GM18511 (cell line): ENCODE measurements around the gene FAHD1.
"Not testable (repeated sequence)": the region's sequence is repeated elsewhere in the genome, so short reads cannot be mapped to it uniquely, and the experiment has no call there.

Source experiments
- ATAC-seq: cut with Tn5 transposase; IDR thresholded peaks from one replicate; pipeline ENCODE4 v1.9.1; 2021; ENCODE audit warnings: mild to moderate bottlenecking, moderate library complexity; ENCODE audit not compliant: unreplicated experiment

FAHD1 gene

DNA sequence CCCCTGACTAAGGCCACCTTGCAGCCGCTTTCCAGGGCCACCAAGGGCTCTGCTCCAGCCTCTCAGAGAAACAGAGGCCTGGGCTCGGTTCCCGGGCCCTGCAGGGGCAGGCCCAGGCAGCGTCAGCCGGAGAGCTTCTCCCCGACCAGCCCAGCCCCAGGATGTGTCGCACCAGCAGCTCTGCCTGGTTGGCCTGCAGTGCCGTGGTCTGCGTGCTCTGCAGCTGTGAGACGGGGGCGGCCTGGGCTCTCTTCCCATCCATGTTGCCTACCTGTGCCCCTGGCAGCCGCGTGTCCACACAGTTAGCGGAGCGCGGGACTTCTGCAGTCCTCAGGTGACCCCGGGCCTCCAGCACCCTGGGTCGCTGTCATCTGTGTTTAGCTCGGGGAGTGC is 38.3 kb upstream of the FAHD1 start:
- no peak for ATAC-seq

DNA sequence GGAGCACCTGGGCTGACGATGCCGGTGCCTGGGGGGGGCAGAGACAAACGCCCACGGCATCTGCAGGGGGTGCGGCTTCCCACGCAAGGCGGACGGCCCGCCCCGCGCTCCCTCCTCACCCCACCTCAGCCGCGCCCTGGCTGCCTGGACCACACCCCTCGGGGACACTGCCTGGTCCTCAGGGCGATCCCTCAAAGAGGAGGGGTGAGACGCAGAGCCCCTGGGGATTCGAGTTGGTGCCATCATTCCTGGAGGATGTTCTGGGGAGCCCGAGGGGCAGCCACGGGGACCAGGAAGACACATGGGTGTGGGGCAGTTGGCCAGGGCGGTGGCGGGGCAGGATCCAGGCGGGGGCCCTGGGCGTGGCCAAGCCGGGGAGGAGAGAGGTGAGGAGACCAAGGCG is 37.4 kb upstream of the FAHD1 start:
- no peak for ATAC-seq

DNA sequence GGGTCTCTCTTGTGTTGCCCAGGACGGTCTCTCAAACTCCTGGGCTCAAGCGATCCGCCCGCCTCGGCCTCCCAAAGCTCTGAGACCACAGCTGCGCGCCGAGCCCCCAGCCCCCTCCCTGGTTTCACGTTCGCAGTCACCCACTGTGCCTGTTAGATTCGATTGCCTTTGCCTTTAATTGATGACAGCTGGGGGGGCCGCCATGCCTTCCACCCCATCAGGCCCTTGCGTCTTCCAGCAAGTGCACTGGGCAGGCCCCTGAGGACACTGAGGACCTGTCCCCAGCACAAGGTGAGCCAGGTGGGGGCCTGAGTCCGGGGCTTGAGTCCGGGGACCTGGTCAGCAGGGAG is 36.8 kb upstream of the FAHD1 start:
- no peak for ATAC-seq

DNA sequence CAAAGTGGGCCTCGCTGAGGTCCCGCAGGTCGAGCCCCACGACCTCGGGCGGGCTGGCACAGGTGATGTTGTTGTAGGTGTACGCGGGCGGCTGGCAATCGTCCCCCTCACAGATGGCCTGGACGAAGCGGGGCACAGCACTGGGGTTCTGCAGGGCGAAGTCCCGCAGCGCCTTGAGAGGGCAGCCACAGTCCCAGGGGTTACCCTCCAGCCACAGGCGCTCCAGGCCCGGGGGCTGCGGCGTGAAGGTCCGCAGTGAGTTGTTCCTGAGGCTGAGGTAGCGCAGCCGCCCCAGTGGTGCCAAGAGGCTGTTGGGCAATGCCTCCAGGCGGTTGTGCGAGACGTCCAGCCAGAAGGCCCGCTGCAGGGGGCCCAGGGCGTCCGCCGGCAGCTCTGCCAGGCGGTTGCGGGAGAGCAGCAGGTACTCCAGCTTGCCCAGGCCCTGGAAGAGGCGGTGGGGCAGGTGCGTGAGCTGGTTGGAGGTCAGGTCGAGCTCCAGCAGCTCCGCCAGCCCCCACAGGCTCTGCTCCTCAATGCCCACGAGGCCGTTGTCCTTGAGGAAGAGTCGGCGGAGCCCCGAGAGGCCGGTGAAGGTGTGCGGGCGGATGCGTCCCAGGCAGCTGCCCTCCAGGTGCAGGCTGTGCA is 36.3 kb upstream of the FAHD1 start:
- no peak for ATAC-seq

DNA sequence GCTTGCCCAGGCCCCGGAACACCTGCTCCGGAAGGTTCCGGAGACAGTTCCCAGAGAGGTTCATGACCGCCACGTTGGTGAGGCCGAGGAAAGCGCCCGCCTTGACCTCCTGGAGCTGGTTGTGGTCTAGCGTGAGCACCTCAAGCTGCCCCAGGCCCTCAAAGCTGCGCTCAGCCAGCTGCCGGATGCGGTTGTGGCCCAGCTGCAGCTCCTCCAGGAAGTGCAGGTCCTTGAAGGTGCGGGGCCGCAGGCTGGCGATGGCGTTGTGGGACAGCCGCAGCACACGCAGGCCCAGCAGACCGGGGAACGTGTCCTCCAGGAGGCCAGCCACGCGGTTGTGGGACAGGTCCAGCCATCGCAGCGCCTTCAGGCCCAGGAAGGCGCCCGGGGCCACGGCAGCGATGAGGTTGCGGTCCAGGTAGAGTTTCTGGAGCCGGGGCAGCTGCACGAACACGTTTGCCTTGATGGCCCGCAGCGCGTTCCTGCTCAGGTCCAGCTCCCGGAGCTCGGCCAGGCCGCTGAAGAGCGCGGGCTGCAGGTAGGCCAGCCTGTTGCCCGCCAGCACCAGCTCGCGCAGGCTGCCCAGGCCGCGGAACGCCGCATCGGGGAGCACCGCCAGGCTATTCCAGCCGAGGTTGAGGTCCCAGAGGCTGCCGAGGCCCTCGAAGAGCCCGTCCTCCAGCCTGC is 35.6 kb upstream of the FAHD1 start:
- ATAC-seq, result no peak

DNA sequence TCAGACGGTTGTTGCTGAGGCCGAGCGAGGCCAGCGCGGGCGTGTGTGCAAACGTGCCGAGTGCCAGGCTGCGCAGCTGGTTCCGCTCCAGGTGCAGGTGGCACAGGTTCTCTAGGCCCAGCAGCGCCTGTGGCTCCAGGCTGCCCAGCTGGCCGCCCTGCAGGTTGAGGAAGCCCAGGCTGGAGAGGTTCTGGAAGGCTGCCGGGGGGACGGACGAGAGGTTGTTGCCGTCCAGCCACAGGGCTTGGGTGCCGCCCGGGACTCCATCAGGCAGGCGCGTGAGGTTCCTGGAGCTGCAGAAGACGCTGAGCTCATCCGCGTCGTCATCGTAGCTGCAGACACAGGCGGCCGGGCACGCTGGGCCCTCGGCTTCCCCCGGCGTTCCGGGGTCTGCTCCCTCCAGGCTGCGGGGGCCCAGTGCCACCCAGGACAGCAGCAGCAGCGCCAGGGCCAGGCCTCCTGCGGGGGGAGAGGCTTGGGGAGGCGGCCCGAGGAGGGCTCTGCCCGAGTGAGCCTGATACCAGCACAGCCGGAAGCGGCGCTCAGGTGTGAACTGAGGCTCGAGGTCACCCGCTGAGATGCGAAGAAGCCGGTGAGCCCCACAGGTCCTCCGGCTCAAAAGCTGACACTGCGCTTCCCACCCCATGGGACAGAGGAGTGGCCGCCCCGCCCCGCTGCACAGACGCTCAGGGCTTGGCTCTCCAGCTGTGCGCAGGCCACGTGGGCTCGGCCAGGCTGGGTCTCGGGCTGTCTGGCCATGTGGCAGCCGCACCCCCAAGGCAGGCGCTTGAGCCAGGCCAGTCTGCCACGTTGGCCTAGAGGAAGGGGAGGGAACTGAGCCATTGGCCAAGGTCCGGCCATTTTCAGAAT is 34.8 kb upstream of the FAHD1 start:
- no peak for ATAC-seq

DNA sequence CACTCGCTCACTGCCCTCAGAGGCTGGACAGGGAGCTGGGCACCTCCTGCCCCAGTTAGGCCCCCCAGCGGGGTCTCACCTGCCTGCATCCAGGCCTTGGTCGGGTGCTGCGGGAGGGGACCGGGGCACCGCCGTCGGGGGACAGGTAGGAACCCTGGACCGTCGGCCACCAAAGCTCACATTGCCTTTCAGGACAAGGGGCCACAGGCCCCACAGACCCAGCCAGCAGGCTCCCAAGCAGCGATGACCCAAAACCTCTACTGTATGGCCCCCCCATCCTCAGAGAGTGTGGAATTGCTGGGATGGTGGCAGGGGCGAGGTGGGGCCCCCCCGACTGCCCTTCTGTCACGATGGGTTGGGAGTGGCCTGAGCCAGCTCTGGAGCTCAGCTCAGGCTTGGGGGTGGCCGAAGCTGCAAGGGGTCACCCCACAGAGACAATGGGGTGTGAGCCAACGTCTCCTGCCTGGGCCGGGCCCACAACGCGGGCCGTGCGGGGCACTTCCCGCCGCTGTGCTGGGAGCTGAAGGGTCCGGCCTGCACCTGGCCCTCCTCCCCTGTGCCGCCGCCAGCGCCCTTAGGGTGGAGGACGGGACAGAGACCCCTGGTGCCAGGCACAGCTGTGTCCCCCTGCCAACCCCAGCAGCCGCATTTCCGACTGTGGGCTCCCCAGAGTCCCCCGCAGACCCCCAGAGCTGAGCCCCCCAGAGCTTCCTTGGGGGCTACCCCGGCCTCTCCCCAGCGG is 34.0 kb upstream of the FAHD1 start:
- ATAC-seq, result no peak

DNA sequence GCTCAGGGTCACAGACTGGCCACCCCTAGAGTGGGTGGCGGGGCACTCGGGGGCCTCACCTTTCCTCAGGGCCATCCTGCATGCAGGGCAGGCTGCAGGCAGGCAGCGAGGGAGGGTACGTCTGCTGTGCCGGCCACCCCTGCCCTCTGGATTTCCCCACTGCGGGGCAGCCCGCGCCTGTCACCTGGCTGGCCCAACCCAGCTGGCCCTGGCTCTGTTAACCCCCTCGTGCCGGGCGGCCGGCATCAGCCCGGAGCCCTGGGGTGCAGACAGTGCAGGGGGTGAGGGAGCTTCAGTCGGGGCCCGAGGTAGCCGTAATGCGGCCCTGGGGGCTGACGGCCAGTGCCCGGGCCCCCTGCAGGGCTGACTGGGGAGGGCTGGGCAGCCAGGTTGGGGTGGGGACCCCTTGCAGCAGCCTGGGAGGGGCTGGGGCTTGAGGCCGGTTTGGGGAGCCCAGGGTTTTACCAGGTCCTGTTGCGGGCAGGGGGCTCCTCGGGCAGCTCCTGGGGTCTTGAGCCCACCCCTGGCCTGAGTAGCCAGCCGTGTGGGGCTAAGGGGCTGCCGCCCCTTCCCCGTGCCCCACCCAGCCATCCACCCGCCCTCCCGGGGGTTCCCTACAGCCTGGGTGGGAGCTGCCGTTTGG is 33.3 kb upstream of the FAHD1 start, which contains the start of gene IGFALS:
IGFALS (minus strand) TSS at position 128 of the 643 bp plus-strand sequence; CDS start at position 75, 53 bp downstream.
- ATAC-seq, result no peak

DNA sequence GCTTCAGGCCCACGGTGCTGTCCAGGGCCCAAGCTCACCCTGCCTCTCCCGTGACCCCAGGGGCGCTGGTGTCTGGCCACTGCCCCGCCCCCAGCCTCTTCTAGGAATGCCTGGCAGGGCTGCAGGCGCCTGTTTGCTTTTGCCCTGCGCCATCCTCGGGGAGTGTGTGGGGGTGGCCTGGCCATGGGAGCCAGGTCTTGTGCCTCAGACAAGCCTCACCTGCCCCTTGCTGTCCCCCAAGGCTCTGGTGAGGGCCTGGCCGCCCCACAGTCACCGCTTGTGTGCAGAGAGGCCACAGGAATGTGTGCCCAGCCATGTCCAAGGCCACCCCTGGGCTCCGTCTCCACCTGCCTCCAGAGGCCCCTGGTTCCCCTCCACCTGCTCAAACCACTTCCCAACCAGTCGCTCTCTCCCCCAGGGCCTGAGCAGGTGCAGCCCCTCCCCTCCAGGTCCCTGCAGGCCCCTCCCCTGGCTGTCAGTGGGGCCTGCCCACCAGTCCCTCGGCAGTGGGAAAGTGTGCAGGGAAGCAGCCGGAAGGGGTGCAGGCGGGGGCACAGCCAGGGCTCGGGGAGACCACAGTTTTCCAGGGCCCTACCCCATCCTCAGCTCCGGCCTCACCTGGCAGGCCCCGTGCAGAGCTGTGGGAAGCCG is 32.7 kb upstream of the FAHD1 start:
- ATAC-seq, result no peak

DNA sequence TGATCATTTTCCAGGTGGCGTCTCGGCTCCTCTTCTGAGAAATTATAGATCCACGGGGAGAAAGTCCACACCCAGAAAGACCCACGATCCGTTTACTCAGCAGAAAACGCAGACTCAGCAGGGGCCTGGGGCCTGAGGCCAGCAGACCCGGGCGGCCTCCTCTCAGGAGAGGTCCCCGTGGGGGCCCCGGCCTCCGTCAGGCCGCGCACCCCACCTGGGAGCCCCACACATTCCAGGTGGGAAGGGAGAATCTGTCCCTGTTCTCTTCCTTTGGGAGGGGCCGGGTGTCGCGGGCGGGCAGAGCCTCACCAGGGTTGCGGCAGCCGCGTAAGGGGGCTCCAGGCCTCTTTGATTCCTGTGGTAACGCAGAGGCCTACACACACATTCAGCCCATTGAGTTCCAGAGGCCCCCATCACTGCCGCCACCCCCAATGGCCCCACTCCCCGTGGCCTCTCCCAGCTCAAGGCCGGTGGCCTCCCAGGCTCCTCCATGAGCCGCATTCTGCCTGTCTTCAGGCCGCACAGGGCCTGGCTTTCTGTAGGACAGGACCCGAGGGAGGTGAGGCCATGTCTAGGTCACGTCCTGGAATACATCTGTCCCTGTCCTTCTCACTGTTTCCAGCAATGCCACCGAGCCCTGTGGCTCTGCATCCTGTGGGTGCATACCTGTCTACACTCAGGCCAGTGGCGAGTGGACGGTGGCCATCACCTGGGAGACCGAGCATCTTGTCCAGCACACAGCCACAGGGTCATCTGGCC is 31.9 kb upstream of the FAHD1 start:
- no peak for ATAC-seq

DNA sequence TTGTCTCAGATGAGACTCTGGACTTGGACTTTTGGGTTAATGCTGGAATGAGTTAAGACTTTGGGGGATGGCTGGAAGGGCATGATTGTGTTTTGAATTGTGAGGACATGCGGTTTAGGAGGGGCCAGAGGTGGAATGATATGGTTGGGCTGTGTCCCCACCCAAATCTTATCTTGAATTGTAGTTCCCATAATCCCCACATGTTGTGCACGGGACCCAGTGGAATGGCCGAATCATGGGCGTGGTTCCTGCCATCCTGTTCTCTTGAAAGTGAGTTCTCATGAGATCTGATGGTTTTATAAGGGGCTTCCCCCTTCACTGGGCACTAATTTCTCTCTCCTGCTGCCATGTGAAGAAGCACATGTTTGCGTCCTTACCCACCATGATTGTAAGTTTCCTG is 27.7 kb upstream of the FAHD1 start:
- ATAC-seq, result not testable (repeated sequence)

DNA sequence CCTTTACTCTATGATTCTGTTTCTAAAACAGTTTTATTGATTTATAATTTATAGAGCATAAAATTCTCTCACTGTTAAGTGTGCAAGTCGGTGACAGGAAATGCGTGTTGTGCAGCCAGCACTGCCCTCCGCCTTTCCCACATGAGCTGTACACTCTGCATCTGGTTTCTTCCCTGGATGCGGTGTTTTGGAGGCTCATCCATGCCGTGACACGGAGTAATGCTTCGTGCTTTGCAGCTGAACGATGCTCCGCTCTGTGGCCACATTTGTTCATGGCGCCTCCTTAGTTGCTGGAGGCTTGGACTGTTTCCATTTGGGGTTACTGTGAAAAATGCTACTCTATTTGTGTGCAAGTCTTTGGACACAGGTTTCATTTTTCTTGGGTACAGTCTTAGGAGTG is 26.3 kb upstream of the FAHD1 start:
- ATAC-seq, result no peak

DNA sequence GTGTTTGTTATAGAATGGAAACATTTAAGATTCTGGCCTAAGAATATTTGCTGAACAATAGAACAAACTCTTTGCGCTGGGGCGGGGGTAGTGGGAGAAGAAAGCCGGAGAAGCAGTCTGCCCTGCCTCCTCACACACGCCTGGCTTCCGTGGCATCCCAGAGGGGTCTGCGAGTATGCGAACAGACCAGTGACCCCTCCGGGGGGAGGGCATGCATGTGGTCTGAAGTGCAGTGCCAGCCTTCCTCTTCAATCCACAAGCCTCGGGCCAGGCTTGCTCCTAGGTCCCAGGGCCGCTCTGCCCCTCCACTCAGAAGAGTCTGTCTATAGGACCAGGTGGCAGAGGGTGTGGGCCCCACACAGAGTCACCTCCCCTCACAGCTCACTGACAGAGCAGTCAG is 19.4 kb upstream of the FAHD1 start:
- no peak for ATAC-seq

DNA sequence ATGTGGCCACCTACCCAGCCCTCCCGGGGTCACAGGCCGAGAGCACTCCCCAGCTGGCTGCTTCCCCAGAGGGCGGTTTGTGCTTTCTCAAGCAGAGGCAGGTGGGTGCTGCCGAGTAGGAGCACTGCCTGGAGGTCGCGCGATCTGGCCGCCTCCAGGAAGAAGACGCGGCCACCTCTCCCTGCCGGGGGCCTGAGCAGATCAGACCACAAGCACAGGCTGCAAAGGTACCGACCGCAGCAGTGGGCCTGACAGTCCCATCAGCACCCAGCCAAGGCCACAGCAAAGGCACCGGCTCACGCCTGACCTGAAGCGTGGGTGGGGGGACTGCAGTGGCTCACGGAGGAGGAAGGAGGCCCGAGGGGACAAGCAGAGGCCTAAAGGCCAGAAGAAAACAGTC is 18.3 kb upstream of the FAHD1 start:
- no peak for ATAC-seq

DNA sequence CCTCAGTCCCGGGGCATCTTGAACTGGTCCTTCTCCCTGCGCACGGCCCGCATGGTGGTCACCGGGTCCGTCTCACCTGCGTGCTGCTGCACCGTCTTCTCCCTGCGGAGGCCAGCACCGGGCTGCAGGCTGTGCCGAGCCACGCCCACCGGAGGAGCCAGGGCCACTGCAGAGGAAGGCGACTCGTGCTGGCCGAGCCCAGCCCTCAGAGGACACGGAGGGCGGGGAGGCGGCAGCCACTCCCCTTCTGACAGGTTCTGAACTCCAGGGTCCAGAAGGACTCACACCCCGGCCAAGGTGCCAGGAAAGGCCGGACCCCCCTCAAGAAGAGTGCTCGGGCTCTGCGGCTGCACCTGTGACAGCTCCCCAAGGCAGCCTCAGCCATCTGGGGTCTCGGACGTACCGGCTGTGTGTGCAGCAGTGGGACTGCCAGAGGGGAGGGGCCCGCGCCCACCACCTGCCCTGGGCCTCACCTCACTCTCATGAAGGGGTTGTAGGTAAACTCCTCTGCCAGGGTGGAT is 17.7 kb upstream of the FAHD1 start:
- no peak for ATAC-seq

DNA sequence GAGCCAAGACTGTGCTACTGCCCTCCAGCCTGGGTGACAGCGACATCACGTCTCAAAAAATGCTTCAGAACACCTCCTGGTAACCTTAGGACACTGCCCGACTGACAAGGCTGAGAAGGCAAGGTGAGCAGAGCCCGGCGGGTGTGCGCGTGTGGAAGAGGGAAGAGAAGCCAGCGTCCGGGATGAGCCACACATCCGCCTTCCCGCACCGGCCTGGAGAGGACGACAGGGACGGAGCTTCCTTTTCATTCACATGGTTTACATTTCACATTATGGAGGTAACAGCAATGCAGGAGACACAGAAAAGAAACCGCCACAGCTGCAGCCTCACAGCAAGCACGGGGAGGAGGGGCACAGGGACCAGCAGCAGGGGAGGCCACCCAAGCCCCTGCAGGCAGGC is 16.9 kb upstream of the FAHD1 start:
- ATAC-seq, result no peak

DNA sequence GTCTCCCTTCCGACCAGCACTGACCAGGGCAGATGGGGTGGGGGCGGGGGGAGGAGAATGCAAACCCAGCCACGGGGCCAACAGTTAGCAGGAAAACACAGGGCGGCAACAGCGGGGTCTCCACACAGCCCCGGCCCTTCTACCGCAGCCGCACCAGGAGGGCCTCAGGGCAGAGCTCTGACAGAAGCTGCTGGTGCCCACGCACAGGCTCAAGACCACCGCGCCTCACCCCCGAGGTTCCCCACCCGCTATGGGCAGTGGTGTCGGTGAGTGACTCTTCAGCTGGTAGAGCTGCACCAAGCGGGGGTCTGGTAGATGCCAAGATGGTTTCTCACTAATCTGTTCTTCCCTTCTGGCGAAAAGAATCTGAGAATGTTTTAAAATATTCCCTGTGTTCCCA is 16.5 kb upstream of the FAHD1 start:
- no peak for ATAC-seq

DNA sequence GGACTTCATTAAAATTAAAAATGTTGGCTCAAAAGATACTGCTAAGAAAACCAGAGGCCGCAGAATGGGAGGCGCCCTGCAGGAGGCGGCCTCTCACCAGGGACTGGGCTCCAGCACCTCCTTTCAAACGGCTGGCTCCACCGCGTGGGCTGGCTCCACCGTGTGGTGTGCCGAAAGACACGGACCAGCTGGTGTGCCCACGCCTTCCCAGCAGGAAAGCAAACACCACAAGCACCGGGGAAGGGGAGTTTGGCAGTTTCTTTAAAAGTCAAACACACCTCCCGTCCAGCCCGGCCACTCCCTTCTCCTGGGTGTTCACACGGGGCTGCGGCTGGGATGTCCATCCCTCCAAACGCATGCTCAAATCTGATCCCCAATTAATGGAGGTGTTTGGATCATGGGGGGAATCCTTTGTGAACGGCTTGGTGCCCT is 14.3 kb upstream of the FAHD1 start:
- no peak for ATAC-seq

DNA sequence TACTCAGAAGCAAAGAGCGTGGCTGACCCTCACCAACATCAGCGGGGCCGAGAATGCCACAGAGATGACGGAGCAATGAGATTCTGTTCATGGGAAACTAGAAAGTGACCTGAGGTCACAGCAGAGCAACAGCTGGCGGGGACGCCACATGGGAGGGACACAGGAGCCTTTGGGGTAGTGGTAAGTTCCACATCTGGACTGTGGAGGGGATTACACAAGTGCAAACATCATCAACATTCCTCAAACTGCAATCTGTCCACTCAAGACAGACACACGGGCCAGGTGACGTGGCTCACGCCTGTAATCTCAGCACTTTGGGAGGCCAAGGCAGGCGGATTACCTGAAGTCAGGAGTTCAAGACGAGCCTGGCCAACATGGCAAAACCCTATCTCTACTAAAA is 11.5 kb upstream of the FAHD1 start:
- no peak for ATAC-seq
